Keratinocyte (primary cell): Measurements from ENCODE around the gene CSRP1.

ENCODE experiments used
- EZH2 ChIP-seq: IDR thresholded peaks from one replicate; pipeline ENCODE4 v1.6.1; 2012; ENCODE audit warnings: inconsistent platforms, mild to moderate bottlenecking, low read length, moderate library complexity
- TF ChIP-seq, protein P1 (sequence below), 3 experiments: IDR thresholded peaks in 1 of 3; conservative IDR thresholded peaks in 1 of 3; optimal IDR thresholded peaks in 1 of 3; 2 replicates in 2 of 3; 3 replicates in 1 of 3; pipeline versions ENCODE3 to v1.5.1; 2011; ENCODE audit warnings: low read length in 3 of 3, mild to moderate bottlenecking in 3 of 3, moderate library complexity in 2 of 3, control low read depth in 1 of 3, inconsistent platforms in 1 of 3; ENCODE audit not compliant: insufficient read depth in 2 of 3; ENCODE audit errors: extremely low read depth in 1 of 3

DNA sequence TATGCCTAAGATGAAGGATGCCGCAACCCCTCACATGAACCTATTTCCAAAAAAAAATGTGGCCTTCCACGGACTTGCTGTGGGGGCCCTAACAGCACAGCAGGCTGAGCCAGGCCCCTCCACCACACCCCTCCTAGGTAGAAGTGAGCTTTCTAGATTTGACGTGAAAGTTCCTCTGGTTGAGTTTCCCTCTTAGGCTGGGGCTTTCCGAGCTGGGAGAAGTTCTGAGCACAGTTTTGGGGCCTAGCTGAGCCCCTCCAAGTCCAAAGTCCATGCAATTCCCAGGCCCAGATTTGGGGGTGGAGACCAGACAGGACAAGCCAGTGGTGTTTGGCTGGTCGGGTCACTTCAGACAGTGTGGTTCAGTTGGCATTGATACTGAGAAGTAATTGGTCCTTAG is 24.2 kb downstream of the CSRP1 start:
- TF ChIP-seq, protein P1, sequence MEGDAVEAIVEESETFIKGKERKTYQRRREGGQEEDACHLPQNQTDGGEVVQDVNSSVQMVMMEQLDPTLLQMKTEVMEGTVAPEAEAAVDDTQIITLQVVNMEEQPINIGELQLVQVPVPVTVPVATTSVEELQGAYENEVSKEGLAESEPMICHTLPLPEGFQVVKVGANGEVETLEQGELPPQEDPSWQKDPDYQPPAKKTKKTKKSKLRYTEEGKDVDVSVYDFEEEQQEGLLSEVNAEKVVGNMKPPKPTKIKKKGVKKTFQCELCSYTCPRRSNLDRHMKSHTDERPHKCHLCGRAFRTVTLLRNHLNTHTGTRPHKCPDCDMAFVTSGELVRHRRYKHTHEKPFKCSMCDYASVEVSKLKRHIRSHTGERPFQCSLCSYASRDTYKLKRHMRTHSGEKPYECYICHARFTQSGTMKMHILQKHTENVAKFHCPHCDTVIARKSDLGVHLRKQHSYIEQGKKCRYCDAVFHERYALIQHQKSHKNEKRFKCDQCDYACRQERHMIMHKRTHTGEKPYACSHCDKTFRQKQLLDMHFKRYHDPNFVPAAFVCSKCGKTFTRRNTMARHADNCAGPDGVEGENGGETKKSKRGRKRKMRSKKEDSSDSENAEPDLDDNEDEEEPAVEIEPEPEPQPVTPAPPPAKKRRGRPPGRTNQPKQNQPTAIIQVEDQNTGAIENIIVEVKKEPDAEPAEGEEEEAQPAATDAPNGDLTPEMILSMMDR (optimal IDR thresholded peaks at IDR 0.05 in 1 of 3, IDR thresholded peaks at IDR 0.05 in 1 of 3, conservative IDR thresholded peaks at IDR 0.05 in 1 of 3; ENCODE audit: extremely low read depth in 1 of 3, insufficient read depth in 2 of 3, low read length in 3 of 3), result no peak
- no peak for TF ChIP-seq EZH2
